ENCODE measurements around the gene CMC4. TPM values are rescaled to one million over a fixed set of nuclear protein-coding genes. Genes with fewer than 3 reads are reported as not detected.

CMC4 gene, protein sequence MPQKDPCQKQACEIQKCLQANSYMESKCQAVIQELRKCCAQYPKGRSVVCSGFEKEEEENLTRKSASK
- 10 to 100 TPM; 18.2 to 23.6 (median 21.5) TPM for polyA plus RNA-seq (ENCODE audit: low read depth in 6 of 6)

DNA sequence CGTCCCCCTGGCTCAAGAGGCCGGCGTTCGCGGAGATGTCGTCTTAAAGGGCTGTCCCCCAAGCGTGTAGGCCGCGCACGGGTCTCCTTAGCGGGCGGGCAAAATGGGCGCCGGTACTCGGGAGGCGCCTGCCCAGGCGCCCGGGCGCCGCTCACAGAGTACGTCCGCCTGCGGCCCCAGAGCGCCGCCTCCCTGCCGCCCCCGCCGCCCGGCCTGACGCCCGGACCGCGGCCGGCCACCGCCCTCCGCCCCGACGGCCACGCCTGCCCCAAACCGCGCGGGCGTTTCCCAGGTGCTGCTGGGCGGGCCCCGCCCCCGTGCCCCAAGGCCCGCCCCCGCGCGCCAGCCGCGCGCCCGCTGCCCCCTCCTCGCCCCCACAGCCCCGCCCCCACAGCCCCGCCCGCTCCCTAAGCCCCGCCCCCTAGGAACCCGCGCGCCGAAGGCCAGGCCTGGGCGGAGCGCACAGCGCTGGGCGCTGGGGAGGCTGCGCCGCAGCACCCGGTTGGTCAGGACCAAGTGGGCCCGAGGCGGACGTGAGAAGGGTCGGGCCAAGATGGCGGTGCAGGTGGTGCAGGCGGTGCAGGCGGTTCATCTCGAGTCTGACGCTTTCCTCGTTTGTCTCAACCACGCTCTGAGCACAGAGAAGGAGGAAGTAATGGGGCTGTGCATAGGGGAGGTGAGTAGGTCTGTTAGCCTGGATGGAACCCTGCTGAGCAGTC is at the start of gene CMC4, which contains the start of the genes BRCC3 and MTCP1:
TSS of gene CMC4 (minus strand) at position 162 of the 719 bp plus-strand sequence. CDS start 7,113 bp downstream, outside the sequence.
TSS of gene BRCC3 (plus strand) at position 534 of the 719 bp plus-strand sequence. CDS start at position 554, 20 bp downstream.
TSS of gene MTCP1 (minus strand) at position 162 of the 719 bp plus-strand sequence. CDS start 5,126 bp downstream, outside the sequence.
- peaks cover 0 to 10% (median 0%) of the 10 kb centered on the region in 7 donors for H3K9me3 Mint-ChIP-seq
- DNase-seq = peak; percentile 84
- H3K27me3 Mint-ChIP-seq = no peaks in the 10 kb centered on the region
- H3K36me3 Mint-ChIP-seq = peaks cover 6 to 8% of the 10 kb centered on the region in 2 donors
- peaks cover 20 to 36% (median 33%) of the 10 kb centered on the region in 3 donors for H3K4me1 Mint-ChIP-seq
- peak within 1 kb of the TSS; percentile 73 to 96 (median 92) for H3K4me3 Mint-ChIP-seq
- ATAC-seq (ENCODE audit: low read depth in 2 of 2) = peak; percentile 76 to 77
- peak within 1 kb of the TSS; percentile 86 to 97 (median 96) for H3K27ac Mint-ChIP-seq

DNA sequence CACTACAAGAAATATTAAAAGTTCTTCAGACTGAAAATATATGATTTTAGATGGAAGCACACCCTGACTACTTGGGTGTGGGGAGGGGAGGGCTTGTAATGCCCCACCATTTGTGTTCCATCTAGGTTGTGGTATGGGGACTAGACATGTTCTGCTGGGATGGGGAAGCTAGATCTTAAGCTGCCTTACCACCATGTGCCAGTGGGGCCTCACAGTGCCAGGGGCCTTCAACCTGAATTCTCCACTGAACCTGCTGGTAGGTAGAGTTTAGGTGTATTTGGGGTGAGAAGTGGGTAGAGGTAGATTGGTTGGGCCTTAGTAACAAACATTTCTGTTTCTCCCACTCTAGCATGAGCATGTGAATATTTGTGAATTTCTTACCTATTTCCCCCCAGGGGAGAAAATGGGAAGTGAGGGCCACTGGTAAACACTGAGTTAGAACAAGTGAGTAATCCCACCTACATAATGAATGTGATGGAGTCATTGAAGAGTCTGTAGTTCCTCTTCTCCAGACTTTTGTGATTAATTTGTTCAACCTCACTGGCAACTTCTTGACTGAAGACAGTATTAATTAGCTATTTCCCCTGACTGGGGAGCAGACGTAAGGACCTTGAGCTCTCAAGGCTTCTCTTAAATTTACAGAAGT is 44.4 kb upstream of the CMC4 start:
- peak in 1 of 2 donors; percentile 35 for ATAC-seq (ENCODE audit: low read depth in 2 of 2)
- Mint-ChIP-seq H3K9me3 (peaks cover 0 to 1% (median 0%) of the 10 kb centered on the region in 7 donors), H3K4me1 (no peaks in the 10 kb centered on the region), H3K4me3 (no peak overlapping the region), H3K27ac (no peak overlapping the region), H3K27me3 (no peaks in the 10 kb centered on the region), H3K36me3 (peaks cover 0 to 10% of the 10 kb centered on the region in 2 donors)
- no peak for DNase-seq

- ATAC-seq (ENCODE audit: low read depth in 2 of 2) (no peak), DNase-seq (no peak)
- H3K4me3 Mint-ChIP-seq = no peak overlapping the region
- peaks cover 0 to 2% (median 0%) of the 10 kb centered on the region in 7 donors for H3K9me3 Mint-ChIP-seq
- H3K36me3 Mint-ChIP-seq = peaks cover 0 to 10% of the 10 kb centered on the region in 2 donors
- H3K27me3 Mint-ChIP-seq = no peaks in the 10 kb centered on the region
- no peaks in the 10 kb centered on the region for H3K4me1 Mint-ChIP-seq
- no peak overlapping the region for H3K27ac Mint-ChIP-seq
Observed at GRCh38 chrX:155113097-155113496, 42.2 kb upstream of the CMC4 start.

DNA sequence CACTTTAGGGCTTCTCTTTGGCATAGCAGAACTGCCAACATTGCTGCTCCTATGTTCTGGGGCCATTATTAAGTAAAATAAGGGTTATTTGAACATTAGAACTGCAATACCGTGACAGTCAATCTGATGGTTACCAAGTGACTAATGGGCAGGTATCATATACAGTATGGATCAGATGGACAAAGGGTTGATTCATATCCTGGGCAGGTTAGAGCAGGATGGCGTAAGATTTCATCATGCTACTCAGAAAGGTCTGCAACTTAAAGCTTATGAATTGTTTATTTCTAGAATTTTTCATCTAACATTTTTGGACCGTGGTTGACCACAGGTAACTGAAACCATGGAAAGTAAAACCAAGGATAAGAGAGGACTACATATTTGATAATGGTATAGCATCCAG is 41.2 kb upstream of the CMC4 start:
- ATAC-seq (ENCODE audit: low read depth in 2 of 2) (no peak), DNase-seq (no peak)
- Mint-ChIP-seq H3K4me3 (no peak overlapping the region), H3K36me3 (peaks cover 0 to 14% of the 10 kb centered on the region in 2 donors), H3K9me3 (peaks cover 0 to 2% (median 0%) of the 10 kb centered on the region in 7 donors), H3K27ac (no peak overlapping the region), H3K27me3 (no peaks in the 10 kb centered on the region), H3K4me1 (no peaks in the 10 kb centered on the region)

DNA sequence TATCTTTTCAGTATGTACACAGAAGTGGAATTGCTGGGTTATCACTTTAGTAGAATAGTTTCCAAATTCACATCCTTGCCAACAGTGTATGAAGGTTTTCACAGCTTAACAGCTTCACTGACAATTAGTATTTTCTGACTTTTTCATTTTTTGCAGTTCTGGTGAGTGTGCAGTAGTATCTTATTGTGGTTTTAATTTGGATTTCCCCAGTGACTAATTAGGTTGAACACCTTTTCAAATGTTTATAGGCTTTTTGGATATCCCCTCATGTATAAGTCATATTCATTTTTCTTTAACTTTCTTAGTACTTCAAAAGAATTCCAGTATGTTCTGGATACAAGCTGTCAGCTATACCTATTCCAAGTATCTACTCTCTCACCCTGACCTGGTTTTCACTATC is 37.5 kb upstream of the CMC4 start:
- Mint-ChIP-seq H3K27me3 (no peaks in the 10 kb centered on the region), H3K4me3 (no peak overlapping the region), H3K27ac (no peak overlapping the region), H3K9me3 (peaks cover 0 to 2% (median 0%) of the 10 kb centered on the region in 7 donors), H3K4me1 (no peaks in the 10 kb centered on the region), H3K36me3 (peaks cover 0 to 14% of the 10 kb centered on the region in 2 donors)
- no peak for ATAC-seq (ENCODE audit: low read depth in 2 of 2)
- no peak for DNase-seq

- no peak overlapping the region for H3K27ac Mint-ChIP-seq
Observed at GRCh38 chrX:155105919-155106318, 35.0 kb upstream of the CMC4 start.

GRCh38 chrX:155094468-155095061 is 23.6 kb upstream of the CMC4 start:
- no peak overlapping the region for H3K27ac Mint-ChIP-seq
- ATAC-seq (ENCODE audit: low read depth in 2 of 2) (peak; percentile 65 to 68), DNase-seq (peak; percentile 24)
- H3K36me3 Mint-ChIP-seq = peaks cover 0 to 7% of the 10 kb centered on the region in 2 donors
- H3K4me3 Mint-ChIP-seq = no peak overlapping the region
- H3K27me3 Mint-ChIP-seq = no peaks in the 10 kb centered on the region
- H3K9me3 Mint-ChIP-seq = peaks cover 0 to 3% (median 0%) of the 10 kb centered on the region in 7 donors
- H3K4me1 Mint-ChIP-seq = no peaks in the 10 kb centered on the region

More at GRCh38 chrX:155105919-155106318, 35.0 kb upstream of the CMC4 start:
- H3K9me3 Mint-ChIP-seq = peaks cover 0 to 2% (median 0%) of the 10 kb centered on the region in 7 donors
- peaks cover 0 to 14% of the 10 kb centered on the region in 2 donors for H3K36me3 Mint-ChIP-seq
- no peak for DNase-seq
- no peak for ATAC-seq (ENCODE audit: low read depth in 2 of 2)
- H3K4me1 Mint-ChIP-seq = no peaks in the 10 kb centered on the region
- no peaks in the 10 kb centered on the region for H3K27me3 Mint-ChIP-seq
- no peak overlapping the region for H3K4me3 Mint-ChIP-seq

- Mint-ChIP-seq H3K36me3 (no peaks in the 10 kb centered on the region), H3K27ac (peak overlapping the region in 2 of 6 donors; percentile 35 to 82), H3K4me3 (no peak overlapping the region), H3K9me3 (peaks cover 0 to 3% (median 0%) of the 10 kb centered on the region in 7 donors), H3K27me3 (no peaks in the 10 kb centered on the region), H3K4me1 (no peaks in the 10 kb centered on the region)
- DNase-seq (no peak), ATAC-seq (ENCODE audit: low read depth in 2 of 2) (no peak)
Observed at GRCh38 chrX:155086961-155087735, 16.2 kb upstream of the CMC4 start.

- no peaks in the 10 kb centered on the region for H3K27me3 Mint-ChIP-seq
- no peaks in the 10 kb centered on the region for H3K4me1 Mint-ChIP-seq
- peak overlapping the region in 2 of 6 donors; percentile 28 to 56 for H3K27ac Mint-ChIP-seq
- ATAC-seq (ENCODE audit: low read depth in 2 of 2) = no peak
- no peak overlapping the region for H3K4me3 Mint-ChIP-seq
- peaks cover 0 to 3% (median 0%) of the 10 kb centered on the region in 7 donors for H3K9me3 Mint-ChIP-seq
- peak; percentile 26 for DNase-seq
- H3K36me3 Mint-ChIP-seq = no peaks in the 10 kb centered on the region
Observed at GRCh38 chrX:155086202-155086840, 15.4 kb upstream of the CMC4 start.

- H3K36me3 Mint-ChIP-seq = peaks cover 6 to 8% of the 10 kb centered on the region in 2 donors
- no peaks in the 10 kb centered on the region for H3K27me3 Mint-ChIP-seq
- peak overlapping the region; percentile 73 to 96 (median 92) for H3K4me3 Mint-ChIP-seq
- no peak for ATAC-seq (ENCODE audit: low read depth in 2 of 2)
- peaks cover 20 to 33% (median 33%) of the 10 kb centered on the region in 3 donors for H3K4me1 Mint-ChIP-seq
- peaks cover 0 to 10% (median 0%) of the 10 kb centered on the region in 7 donors for H3K9me3 Mint-ChIP-seq
- peak overlapping the region; percentile 83 to 97 (median 94) for H3K27ac Mint-ChIP-seq
- no peak for DNase-seq
Observed at GRCh38 chrX:155071694-155072280, 851 bp upstream of the CMC4 start.

DNA sequence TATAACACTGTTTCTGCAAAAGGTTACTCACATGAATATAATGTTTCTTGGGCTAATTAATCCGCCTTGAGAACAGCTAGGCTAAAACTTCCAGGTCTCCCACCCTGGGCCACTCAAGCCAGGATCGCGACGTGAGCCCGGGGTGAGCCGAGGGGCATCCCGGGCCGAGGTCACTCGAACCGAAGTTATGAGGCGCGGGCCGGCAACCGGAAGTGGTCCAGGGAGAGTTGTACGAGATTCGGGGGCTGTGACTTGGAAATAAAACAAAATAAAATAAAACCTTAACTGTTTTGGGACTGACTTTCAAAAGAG is 317 bp downstream of the CMC4 start:
- ATAC-seq (ENCODE audit: low read depth in 2 of 2) = no peak
- Mint-ChIP-seq H3K4me1 (peaks cover 20 to 37% (median 33%) of the 10 kb centered on the region in 3 donors), H3K36me3 (peaks cover 6 to 8% of the 10 kb centered on the region in 2 donors), H3K27ac (peak overlapping the region; percentile 86 to 97 (median 96)), H3K4me3 (peak overlapping the region; percentile 73 to 96 (median 90)), H3K9me3 (peaks cover 0 to 10% (median 0%) of the 10 kb centered on the region in 7 donors), H3K27me3 (no peaks in the 10 kb centered on the region)
- DNase-seq = no peak

- peaks cover 0 to 10% (median 0%) of the 10 kb centered on the region in 7 donors for H3K9me3 Mint-ChIP-seq
- peaks cover 20 to 33% (median 31%) of the 10 kb centered on the region in 3 donors for H3K4me1 Mint-ChIP-seq
- H3K27ac Mint-ChIP-seq = peak overlapping the region; percentile 16 to 96 (median 94)
- peak overlapping the region; percentile 73 to 96 (median 90) for H3K4me3 Mint-ChIP-seq
- H3K27me3 Mint-ChIP-seq = no peaks in the 10 kb centered on the region
- no peak for DNase-seq
- H3K36me3 Mint-ChIP-seq = peaks cover 1 to 8% of the 10 kb centered on the region in 2 donors
- ATAC-seq (ENCODE audit: low read depth in 2 of 2) = no peak
Observed at GRCh38 chrX:155070038-155070437, 898 bp downstream of the CMC4 start.
